Measurements from ENCODE around the gene IL3. TPM values are rescaled to one million over a fixed set of nuclear protein-coding genes. Genes with fewer than 3 reads are reported as not detected.

Gene IL3
- total RNA-seq, 1 donor from 2014 or later: not detected

- Mint-ChIP-seq H3K27ac (no peak overlapping the region), H3K36me3 (ENCODE audit: insufficient read depth) (no peaks in the 10 kb centered on the region), H3K9me3 (ENCODE audit: low read depth) (no peaks in the 10 kb centered on the region), H3K27me3 (peaks cover 6% of the 10 kb centered on the region), H3K4me3 (ENCODE audit: low read depth) (no peak overlapping the region), H3K4me1 (ENCODE audit: low read depth) (no peaks in the 10 kb centered on the region)
- TF ChIP-seq CTCF (IDR thresholded peaks at IDR 0.05; ENCODE audit: unreplicated experiment): no peak
- DNase-seq (ENCODE audit: low spot score, unreplicated experiment): no peak
These were observed 26.7 kb downstream of the IL3 start for GRCh38 chr5:132087176-132087575.

- H3K36me3 Mint-ChIP-seq (ENCODE audit: insufficient read depth): no peaks in the 10 kb centered on the region
- no peak overlapping the region for H3K27ac Mint-ChIP-seq
- H3K9me3 Mint-ChIP-seq (ENCODE audit: low read depth): no peaks in the 10 kb centered on the region
- TF ChIP-seq CTCF (IDR thresholded peaks at IDR 0.05; ENCODE audit: unreplicated experiment): no peak
- DNase-seq (ENCODE audit: low spot score, unreplicated experiment): no peak
- H3K4me1 Mint-ChIP-seq (ENCODE audit: low read depth): no peaks in the 10 kb centered on the region
- H3K4me3 Mint-ChIP-seq (ENCODE audit: low read depth): no peak overlapping the region
- H3K27me3 Mint-ChIP-seq: peaks cover 6% of the 10 kb centered on the region
These were observed 27.2 kb downstream of the IL3 start for GRCh38 chr5:132087661-132088060.

- peaks cover 9% of the 10 kb centered on the region for H3K27me3 Mint-ChIP-seq
- no peak for TF ChIP-seq CTCF (IDR thresholded peaks at IDR 0.05; ENCODE audit: unreplicated experiment)
- no peaks in the 10 kb centered on the region for H3K4me1 Mint-ChIP-seq (ENCODE audit: low read depth)
- no peaks in the 10 kb centered on the region for H3K36me3 Mint-ChIP-seq (ENCODE audit: insufficient read depth)
- H3K4me3 Mint-ChIP-seq (ENCODE audit: low read depth): no peak overlapping the region
- DNase-seq (ENCODE audit: low spot score, unreplicated experiment): no peak
- no peaks in the 10 kb centered on the region for H3K9me3 Mint-ChIP-seq (ENCODE audit: low read depth)
- no peak overlapping the region for H3K27ac Mint-ChIP-seq
These were observed 28.9 kb downstream of the IL3 start for GRCh38 chr5:132089363-132089762.

- DNase-seq (ENCODE audit: low spot score, unreplicated experiment): no peak
- no peak overlapping the region for H3K27ac Mint-ChIP-seq
- no peak overlapping the region for H3K4me3 Mint-ChIP-seq (ENCODE audit: low read depth)
- peaks cover 9% of the 10 kb centered on the region for H3K27me3 Mint-ChIP-seq
- H3K4me1 Mint-ChIP-seq (ENCODE audit: low read depth): no peaks in the 10 kb centered on the region
- H3K9me3 Mint-ChIP-seq (ENCODE audit: low read depth): no peaks in the 10 kb centered on the region
- no peaks in the 10 kb centered on the region for H3K36me3 Mint-ChIP-seq (ENCODE audit: insufficient read depth)
- no peak for TF ChIP-seq CTCF (IDR thresholded peaks at IDR 0.05; ENCODE audit: unreplicated experiment)
These were observed 29.7 kb downstream of the IL3 start for GRCh38 chr5:132090107-132090506.

- H3K27ac Mint-ChIP-seq: no peak overlapping the region
- peaks cover 6% of the 10 kb centered on the region for H3K27me3 Mint-ChIP-seq
- H3K4me1 Mint-ChIP-seq (ENCODE audit: low read depth): no peaks in the 10 kb centered on the region
These were observed 32.8 kb downstream of the IL3 start for GRCh38 chr5:132093271-132093670.

More at GRCh38 chr5:132093271-132093670, 32.8 kb downstream of the IL3 start:
- Mint-ChIP-seq H3K4me3 (ENCODE audit: low read depth) (no peak overlapping the region), H3K9me3 (ENCODE audit: low read depth) (no peaks in the 10 kb centered on the region), H3K36me3 (ENCODE audit: insufficient read depth) (no peaks in the 10 kb centered on the region)
- TF ChIP-seq CTCF (IDR thresholded peaks at IDR 0.05; ENCODE audit: unreplicated experiment): no peak
- DNase-seq (ENCODE audit: low spot score, unreplicated experiment): no peak
